Measurements from ENCODE around the gene SDSL. TPM values are rescaled to one million over a fixed set of nuclear protein-coding genes. Genes with fewer than 3 reads are reported as not detected.

SDSL gene
- total and polyA plus RNA-seq, 2 of the 4 experiments (the other 2 are of a cell fraction), result 6.3 to 10.9 TPM

- no peak overlapping the region for H3K27ac ChIP-seq (ENCODE audit: insufficient read depth, low read length)
- H3K4me2 ChIP-seq (ENCODE audit: low read depth, low read length), result no peak overlapping the region
- no peak for ATAC-seq (ENCODE audit: low read depth)
- H4K91ac ChIP-seq (ENCODE audit: insufficient read depth, low read depth, low read length), result no peak overlapping the region
- H3K36me3 ChIP-seq (ENCODE audit: control insufficient read depth, insufficient read depth, low read length), result no peaks in the 10 kb centered on the region
- no peak for TF ChIP-seq RAD21 (IDR thresholded peaks at IDR 0.05; ENCODE audit: low read length)
- TF ChIP-seq BHLHE40 (IDR thresholded peaks at IDR 0.05; ENCODE audit: low read depth, low read length), result no peak
- no peak for TF ChIP-seq FOS (IDR thresholded peaks at IDR 0.05; ENCODE audit: low read depth, low read length)
- TF ChIP-seq SMC3 (IDR thresholded peaks at IDR 0.05; ENCODE audit: low read depth, low read length), result no peak
- TF ChIP-seq NFE2L2 (IDR thresholded peaks at IDR 0.05; ENCODE audit: low read depth, low read length), result no peak
- H4K8ac ChIP-seq (ENCODE audit: low read depth in 2 of 2, low read length in 2 of 2), result no peak overlapping the region
- H3K9me3 ChIP-seq (ENCODE audit: control insufficient read depth, insufficient read depth, low read length), result no peaks in the 10 kb centered on the region
- no peak overlapping the region for H2AK9ac ChIP-seq (replicated peaks; ENCODE audit: low read depth, low read length, poor library complexity)
- no peak overlapping the region for H3K18ac ChIP-seq (ENCODE audit: low read depth, low read length)
- H2BK5ac ChIP-seq (ENCODE audit: low read depth, low read length, poor library complexity, severe bottlenecking), result no peak overlapping the region
- WGBS, 2 experiments (ENCODE audit: extremely low coverage in 2 of 2, insufficient read length in 1 of 2), result no CpG with 5 or more reads among the region's 2 CpGs
- BruUV-seq (replicated peaks), result no TSS peak
- no peaks in the 10 kb centered on the region for H3K9me1 ChIP-seq (ENCODE audit: insufficient read depth, low read length)
- no peak overlapping the region for H2AK5ac ChIP-seq (ENCODE audit: low read depth, low read length)
- no peak overlapping the region for H3K23ac ChIP-seq (ENCODE audit: low read depth, low read length)
- no peak overlapping the region for H2BK15ac ChIP-seq (ENCODE audit: low read depth, low read length)
- DNase-seq, result no peak
- dilution Hi-C loops (cut with HindIII; ENCODE audit: low sequenced_read_pairs, unreplicated experiment), result no loop called here
- ChIA-PET POLR2A (ENCODE audit: unreplicated experiment) (no interaction called here), CTCF (no interaction called here)
- intact Hi-C loops (cut with micrococcal nuclease), result no loop called here
- in situ Hi-C loops (cut with MboI; ENCODE audit: low sequenced_read_pairs), result no loop called here
- H3K4ac ChIP-seq (ENCODE audit: low read depth, low read length), result no peak overlapping the region
- no peaks in the 10 kb centered on the region for H3K79me1 ChIP-seq (ENCODE audit: low read depth in 1 of 2, low read length in 2 of 2)
- no peak overlapping the region for H2BK20ac ChIP-seq (ENCODE audit: low read depth, low read length)
- H3K27me3 ChIP-seq (ENCODE audit: control insufficient read depth, insufficient read depth, low read length), result peaks cover 20% of the 10 kb centered on the region
- H3K14ac ChIP-seq (replicated peaks; ENCODE audit: low read depth, low read length), result no peak overlapping the region
- no peak overlapping the region for H3K4me3 ChIP-seq (ENCODE audit: insufficient read depth, low read depth, low read length)
- H2BK120ac ChIP-seq (ENCODE audit: low read depth, low read length), result no peak overlapping the region
- no peak overlapping the region for H4K5ac ChIP-seq (ENCODE audit: low read depth, low read length)
- H3K9ac ChIP-seq (ENCODE audit: low read depth, low read length), result no peak overlapping the region
- no peak overlapping the region for H3K56ac ChIP-seq (ENCODE audit: extremely low read depth, insufficient read depth, low read length)
- H4K20me1 ChIP-seq (ENCODE audit: insufficient read depth, low read length), result no peaks in the 10 kb centered on the region
- H2AFZ ChIP-seq (replicated peaks; ENCODE audit: low read length, poor library complexity), result no peak overlapping the region
- no peaks in the 10 kb centered on the region for H3K4me1 ChIP-seq (ENCODE audit: control insufficient read depth, insufficient read depth, low read length)
Observed at GRCh38 chr12:113456199-113456598, 34.0 kb downstream of the SDSL start.
